Endothelial cell of umbilical vein (primary cell): ENCODE data around the gene COL6A2.

ENCODE experiments used
- CTCF ChIP-seq, 2 donors: IDR thresholded peaks; 1 replicate in 1 of 2; 2 replicates in 1 of 2; pipeline ENCODE4 v1.5.1; 2011; ENCODE audit warnings: low read length in 2 of 2, mild to moderate bottlenecking in 2 of 2, moderate library complexity in 2 of 2, control low read depth in 1 of 2, inconsistent platforms in 1 of 2, low read depth in 1 of 2; ENCODE audit not compliant: insufficient read depth in 1 of 2; ENCODE audit errors: extremely low read depth in 1 of 2
- EZH2 ChIP-seq: IDR thresholded peaks from 2 replicates; pipeline ENCODE4 v1.6.1; 2012; ENCODE audit warnings: borderline replicate concordance, low read depth, mild to moderate bottlenecking, moderate library complexity, low read length, inconsistent platforms; ENCODE audit not compliant: severe bottlenecking
- GATA2 ChIP-seq: IDR thresholded peaks from 2 replicates; pipeline ENCODE4 v1.7.0; 2011; ENCODE audit warnings: low read depth, mild to moderate bottlenecking, moderate library complexity, mixed read lengths, low read length; ENCODE audit not compliant: insufficient read length, insufficient read depth
- JUN ChIP-seq: IDR thresholded peaks from 2 replicates; pipeline ENCODE4 v1.6.1; 2011; ENCODE audit warnings: borderline replicate concordance, low read depth; ENCODE audit not compliant: insufficient read length, insufficient read depth
- MAX ChIP-seq: IDR thresholded peaks from 2 replicates; pipeline ENCODE4 v1.6.1; 2011; ENCODE audit not compliant: insufficient read depth, insufficient read length
- POLR2A ChIP-seq: IDR thresholded peaks from 2 replicates; pipeline ENCODE4 v1.6.1; 2012; ENCODE audit warnings: low read depth, mild to moderate bottlenecking, control low read depth, low read length

GRCh38 chr21:46161633-46162592 lies 64.0 kb downstream of the COL6A2 start:
- TF ChIP-seq JUN = no peak
- TF ChIP-seq CTCF (IDR thresholded peaks at IDR 0.05; ENCODE audit: extremely low read depth in 1 of 2, insufficient read depth in 1 of 2, low read depth in 1 of 2, low read length in 2 of 2) = no peak
- no peak for TF ChIP-seq GATA2
- no peak for TF ChIP-seq EZH2
- no peak for TF ChIP-seq MAX
- no peak for TF ChIP-seq POLR2A
